ENCODE data around the gene NOLC1. TPM values are rescaled to one million over a fixed set of nuclear protein-coding genes. Genes with fewer than 3 reads are reported as not detected.
A peak's percentile ranks its signal among the peaks of the same experiment; 100 is the strongest.

Gene NOLC1
- 74.8 and 88.0 TPM in 2 replicates for total RNA-seq (ENCODE audit: low replicate concordance)
- long read RNA-seq, transcript NOLC1-209 (13 exons, 3,932 nt), result minor isoform, 21 of 159 reads
- long read RNA-seq, transcript NOLC1-207 (13 exons, 2,441 nt), result major isoform, 33 of 159 reads
- long read RNA-seq, partial matches to known transcripts, result 77 of 159 reads
- long read RNA-seq, other reads (novel, unspliced or antisense), result 25 of 159 reads

DNA sequence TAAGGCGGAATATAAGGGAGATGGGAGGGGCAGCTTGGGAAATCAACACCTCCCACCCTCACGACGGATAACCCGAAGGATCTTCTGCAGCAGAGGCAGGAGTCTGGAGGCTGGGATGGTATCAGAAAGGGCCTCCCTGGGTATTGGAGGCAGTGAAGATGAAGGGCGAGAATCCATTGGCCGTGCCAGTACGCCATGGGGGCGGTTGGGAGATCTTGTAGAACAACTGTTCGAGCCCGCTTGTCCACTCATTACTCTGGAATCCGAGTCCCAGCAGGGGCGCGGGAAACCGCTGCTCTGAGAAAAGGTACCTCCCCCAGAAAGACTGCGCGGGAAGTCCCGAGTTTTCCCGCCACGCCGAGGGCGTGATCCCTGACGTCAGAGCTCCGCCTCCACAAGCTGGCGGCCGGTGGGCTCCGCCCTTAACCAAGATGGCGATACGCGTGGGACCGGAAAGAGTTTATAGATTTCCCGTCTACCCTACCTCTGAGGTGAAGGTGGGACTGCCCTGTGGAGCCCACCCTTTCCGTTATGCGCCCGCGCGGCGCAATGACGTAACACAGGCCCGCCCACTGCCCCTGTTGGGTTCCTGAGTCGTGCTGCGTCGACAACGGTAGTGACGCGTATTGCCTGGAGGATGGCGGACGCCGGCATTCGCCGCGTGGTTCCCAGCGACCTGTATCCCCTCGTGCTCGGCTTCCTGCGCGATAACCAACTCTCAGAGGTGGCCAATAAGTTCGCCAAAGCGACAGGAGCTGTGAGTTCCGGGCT is at the start of gene NOLC1:
Gene NOLC1 (plus strand): TSS at position 616 of the 771 bp plus-strand sequence. CDS start 22 bp downstream, at position 638.
- Mint-ChIP-seq H3K36me3 (peaks cover 22% of the 10 kb centered on the region), H3K27me3 (no peaks in the 10 kb centered on the region), H3K4me1 (ENCODE audit: unreplicated experiment) (peaks cover 21% of the 10 kb centered on the region), H3K9me3 (no peaks in the 10 kb centered on the region), H3K4me3 (peak within 1 kb of the TSS; percentile 98), H3K27ac (peak within 1 kb of the TSS; percentile 99)
- peak; percentile 99 for DNase-seq (ENCODE audit: extremely low spot score, unreplicated experiment)
- TF ChIP-seq, protein P1, sequence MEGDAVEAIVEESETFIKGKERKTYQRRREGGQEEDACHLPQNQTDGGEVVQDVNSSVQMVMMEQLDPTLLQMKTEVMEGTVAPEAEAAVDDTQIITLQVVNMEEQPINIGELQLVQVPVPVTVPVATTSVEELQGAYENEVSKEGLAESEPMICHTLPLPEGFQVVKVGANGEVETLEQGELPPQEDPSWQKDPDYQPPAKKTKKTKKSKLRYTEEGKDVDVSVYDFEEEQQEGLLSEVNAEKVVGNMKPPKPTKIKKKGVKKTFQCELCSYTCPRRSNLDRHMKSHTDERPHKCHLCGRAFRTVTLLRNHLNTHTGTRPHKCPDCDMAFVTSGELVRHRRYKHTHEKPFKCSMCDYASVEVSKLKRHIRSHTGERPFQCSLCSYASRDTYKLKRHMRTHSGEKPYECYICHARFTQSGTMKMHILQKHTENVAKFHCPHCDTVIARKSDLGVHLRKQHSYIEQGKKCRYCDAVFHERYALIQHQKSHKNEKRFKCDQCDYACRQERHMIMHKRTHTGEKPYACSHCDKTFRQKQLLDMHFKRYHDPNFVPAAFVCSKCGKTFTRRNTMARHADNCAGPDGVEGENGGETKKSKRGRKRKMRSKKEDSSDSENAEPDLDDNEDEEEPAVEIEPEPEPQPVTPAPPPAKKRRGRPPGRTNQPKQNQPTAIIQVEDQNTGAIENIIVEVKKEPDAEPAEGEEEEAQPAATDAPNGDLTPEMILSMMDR (conservative IDR thresholded peaks at IDR 0.05), result no peak

DNA sequence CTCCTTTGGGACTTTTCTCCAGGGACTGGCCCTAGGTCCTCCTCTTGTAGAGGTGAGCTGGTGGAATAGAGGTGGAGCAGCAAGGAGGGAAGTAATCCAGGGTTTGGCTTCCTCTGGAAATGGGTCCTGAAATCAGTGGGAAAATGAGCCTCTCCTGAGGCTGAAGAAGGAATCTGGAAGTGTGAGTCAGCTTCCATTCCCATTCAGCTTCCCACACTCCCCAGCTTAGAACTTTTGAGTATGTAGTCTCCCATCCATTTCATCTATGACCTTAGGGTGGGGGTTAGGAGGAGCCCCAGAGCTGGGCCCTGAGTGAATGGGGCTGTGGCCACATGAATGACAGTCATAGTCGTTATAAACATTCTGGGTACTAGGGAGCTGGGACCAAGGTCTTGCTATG is 49.8 kb upstream of the NOLC1 start:
- Mint-ChIP-seq H3K36me3 (peaks cover 11% of the 10 kb centered on the region), H3K9me3 (no peaks in the 10 kb centered on the region), H3K27me3 (no peaks in the 10 kb centered on the region), H3K27ac (no peak overlapping the region), H3K4me1 (ENCODE audit: unreplicated experiment) (no peaks in the 10 kb centered on the region), H3K4me3 (no peak overlapping the region)
- TF ChIP-seq, protein P1 (conservative IDR thresholded peaks at IDR 0.05), result no peak
- no peak for DNase-seq (ENCODE audit: extremely low spot score, unreplicated experiment)

- H3K27ac Mint-ChIP-seq, result no peak overlapping the region
- TF ChIP-seq, protein P1 (conservative IDR thresholded peaks at IDR 0.05), result no peak
- no peak overlapping the region for H3K4me3 Mint-ChIP-seq
- H3K36me3 Mint-ChIP-seq, result peaks cover 27% of the 10 kb centered on the region
- no peaks in the 10 kb centered on the region for H3K9me3 Mint-ChIP-seq
- no peak for DNase-seq (ENCODE audit: extremely low spot score, unreplicated experiment)
- no peaks in the 10 kb centered on the region for H3K4me1 Mint-ChIP-seq (ENCODE audit: unreplicated experiment)
- no peaks in the 10 kb centered on the region for H3K27me3 Mint-ChIP-seq
Measured at GRCh38 chr10:102106998-102107397, 45.2 kb upstream of the NOLC1 start.

DNA sequence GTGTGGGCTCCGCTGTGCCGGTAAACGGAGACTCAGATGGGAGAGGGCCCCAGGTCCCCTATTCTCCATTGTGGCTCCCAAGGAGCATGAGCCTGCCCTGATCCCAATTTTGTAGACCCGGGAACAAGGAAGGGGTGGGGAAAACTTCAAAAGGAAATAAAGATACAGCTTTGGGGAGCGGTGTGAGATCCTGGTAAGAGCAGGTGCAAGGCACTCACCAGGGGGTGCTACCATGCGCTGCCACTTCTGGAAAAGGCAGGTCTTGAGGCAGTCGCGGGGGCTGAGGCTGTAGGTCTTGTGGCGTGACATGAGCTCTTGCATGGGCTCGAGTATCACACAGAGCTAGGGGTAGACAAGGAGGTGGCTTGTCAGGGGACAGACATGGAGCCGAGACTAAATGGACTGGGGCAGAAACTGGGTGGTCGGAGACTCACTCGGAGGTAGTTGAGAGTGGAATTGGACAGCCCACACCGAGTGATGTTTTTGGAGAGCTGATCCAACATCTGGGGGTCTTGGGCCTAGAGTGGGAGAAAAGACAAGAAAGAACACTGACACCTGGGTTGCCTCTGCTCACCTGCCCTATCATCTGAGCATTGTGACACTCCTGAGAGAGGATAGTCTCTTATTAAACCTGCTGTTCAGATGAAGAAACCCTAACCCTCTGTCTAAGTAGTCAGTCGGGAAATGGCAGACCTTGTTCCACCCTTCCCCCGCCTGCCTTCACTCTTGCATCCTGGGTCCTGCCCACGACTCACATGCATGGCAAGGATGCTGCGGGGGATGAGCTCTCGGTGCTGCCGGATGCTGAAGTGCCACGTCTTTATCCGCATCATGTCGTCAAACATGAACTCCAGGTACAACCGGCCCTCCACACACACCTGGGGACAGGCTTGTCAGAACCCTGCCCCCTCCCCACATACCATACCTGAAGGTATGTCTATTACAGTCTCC is 42.7 kb upstream of the NOLC1 start:
- no peak overlapping the region for H3K4me3 Mint-ChIP-seq
- H3K36me3 Mint-ChIP-seq, result peaks cover 36% of the 10 kb centered on the region
- H3K27ac Mint-ChIP-seq, result no peak overlapping the region

DNA sequence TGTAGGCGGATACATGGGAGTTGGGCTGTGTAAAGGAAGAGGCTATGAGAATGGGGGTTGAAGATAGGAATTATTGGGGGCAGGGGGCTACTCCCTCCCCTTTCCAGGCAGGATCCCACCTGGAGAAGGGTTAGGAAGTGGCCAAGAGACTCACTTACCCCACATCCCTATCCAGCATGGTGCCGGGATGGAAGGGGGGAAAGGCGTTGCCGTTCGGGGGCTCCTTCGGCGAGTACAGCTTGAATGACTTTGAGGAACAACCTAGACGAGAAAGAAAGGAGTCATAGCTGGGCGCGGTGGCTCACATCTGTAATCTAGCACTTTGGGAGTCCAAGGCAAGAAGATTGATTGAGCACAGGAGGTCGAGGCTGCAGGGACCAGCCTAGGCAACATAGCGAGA is 40.9 kb upstream of the NOLC1 start:
- TF ChIP-seq, protein P1 (conservative IDR thresholded peaks at IDR 0.05), result no peak
- Mint-ChIP-seq H3K27me3 (no peaks in the 10 kb centered on the region), H3K4me3 (no peak overlapping the region), H3K27ac (no peak overlapping the region), H3K4me1 (ENCODE audit: unreplicated experiment) (peaks cover 26% of the 10 kb centered on the region), H3K36me3 (peaks cover 29% of the 10 kb centered on the region), H3K9me3 (no peaks in the 10 kb centered on the region)
- no peak for DNase-seq (ENCODE audit: extremely low spot score, unreplicated experiment)

More for the DNA sequence above, 42.7 kb upstream of the NOLC1 start:
- Mint-ChIP-seq H3K9me3 (no peaks in the 10 kb centered on the region), H3K27me3 (no peaks in the 10 kb centered on the region), H3K4me1 (ENCODE audit: unreplicated experiment) (peaks cover 13% of the 10 kb centered on the region)
- no peak for DNase-seq (ENCODE audit: extremely low spot score, unreplicated experiment)
- TF ChIP-seq, protein P1 (conservative IDR thresholded peaks at IDR 0.05), result no peak

All from type B pancreatic cell (in vitro differentiated cells).